ENCODE data around the gene CCDC107.

CCDC107 gene

DNA sequence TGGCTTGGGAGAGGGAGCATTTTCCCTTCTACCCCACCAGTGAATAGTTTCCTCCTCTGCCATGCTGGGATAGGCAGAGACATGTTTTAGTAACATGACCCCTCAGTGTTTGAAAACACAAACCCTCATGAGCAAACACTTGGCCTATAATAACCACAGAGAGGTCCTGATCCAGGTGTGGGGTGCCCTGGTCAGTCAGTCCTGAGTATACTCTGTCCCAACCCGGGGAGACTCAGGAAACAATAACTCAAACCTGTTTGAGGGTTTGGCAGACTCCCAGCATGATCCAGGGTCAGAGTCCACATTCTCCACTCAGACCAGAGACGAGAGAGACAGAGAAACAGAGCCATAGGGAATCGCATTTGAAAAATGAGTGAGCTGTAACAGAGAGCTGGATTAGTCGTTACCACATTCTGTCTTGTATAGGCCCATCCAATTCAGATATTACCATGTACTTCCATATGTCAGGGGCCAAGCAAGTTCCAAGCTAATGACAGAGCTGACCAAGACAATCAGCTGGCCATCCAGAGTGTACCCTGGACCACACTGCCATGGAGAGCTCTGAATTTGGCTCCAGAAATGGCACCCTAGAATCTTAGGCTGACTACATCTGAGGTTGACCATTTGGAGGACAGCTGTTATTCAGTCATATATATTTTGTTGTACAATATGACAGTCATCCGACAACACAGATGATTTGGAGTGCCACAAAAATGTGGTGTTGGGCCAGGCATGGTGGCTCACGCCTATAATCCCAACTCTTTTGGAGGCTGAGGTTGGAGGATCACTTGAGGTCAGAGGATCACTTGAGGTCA lies 11.4 kb downstream of the CCDC107 start:
- TF ChIP-seq ZFX (IDR thresholded peaks at IDR 0.05; ENCODE audit: borderline replicate concordance): no peak
- TF ChIP-seq, protein P1, sequence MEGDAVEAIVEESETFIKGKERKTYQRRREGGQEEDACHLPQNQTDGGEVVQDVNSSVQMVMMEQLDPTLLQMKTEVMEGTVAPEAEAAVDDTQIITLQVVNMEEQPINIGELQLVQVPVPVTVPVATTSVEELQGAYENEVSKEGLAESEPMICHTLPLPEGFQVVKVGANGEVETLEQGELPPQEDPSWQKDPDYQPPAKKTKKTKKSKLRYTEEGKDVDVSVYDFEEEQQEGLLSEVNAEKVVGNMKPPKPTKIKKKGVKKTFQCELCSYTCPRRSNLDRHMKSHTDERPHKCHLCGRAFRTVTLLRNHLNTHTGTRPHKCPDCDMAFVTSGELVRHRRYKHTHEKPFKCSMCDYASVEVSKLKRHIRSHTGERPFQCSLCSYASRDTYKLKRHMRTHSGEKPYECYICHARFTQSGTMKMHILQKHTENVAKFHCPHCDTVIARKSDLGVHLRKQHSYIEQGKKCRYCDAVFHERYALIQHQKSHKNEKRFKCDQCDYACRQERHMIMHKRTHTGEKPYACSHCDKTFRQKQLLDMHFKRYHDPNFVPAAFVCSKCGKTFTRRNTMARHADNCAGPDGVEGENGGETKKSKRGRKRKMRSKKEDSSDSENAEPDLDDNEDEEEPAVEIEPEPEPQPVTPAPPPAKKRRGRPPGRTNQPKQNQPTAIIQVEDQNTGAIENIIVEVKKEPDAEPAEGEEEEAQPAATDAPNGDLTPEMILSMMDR (IDR thresholded peaks at IDR 0.05): no peak
- peak overlapping the region; percentile 32 for H3K27ac ChIP-seq

DNA sequence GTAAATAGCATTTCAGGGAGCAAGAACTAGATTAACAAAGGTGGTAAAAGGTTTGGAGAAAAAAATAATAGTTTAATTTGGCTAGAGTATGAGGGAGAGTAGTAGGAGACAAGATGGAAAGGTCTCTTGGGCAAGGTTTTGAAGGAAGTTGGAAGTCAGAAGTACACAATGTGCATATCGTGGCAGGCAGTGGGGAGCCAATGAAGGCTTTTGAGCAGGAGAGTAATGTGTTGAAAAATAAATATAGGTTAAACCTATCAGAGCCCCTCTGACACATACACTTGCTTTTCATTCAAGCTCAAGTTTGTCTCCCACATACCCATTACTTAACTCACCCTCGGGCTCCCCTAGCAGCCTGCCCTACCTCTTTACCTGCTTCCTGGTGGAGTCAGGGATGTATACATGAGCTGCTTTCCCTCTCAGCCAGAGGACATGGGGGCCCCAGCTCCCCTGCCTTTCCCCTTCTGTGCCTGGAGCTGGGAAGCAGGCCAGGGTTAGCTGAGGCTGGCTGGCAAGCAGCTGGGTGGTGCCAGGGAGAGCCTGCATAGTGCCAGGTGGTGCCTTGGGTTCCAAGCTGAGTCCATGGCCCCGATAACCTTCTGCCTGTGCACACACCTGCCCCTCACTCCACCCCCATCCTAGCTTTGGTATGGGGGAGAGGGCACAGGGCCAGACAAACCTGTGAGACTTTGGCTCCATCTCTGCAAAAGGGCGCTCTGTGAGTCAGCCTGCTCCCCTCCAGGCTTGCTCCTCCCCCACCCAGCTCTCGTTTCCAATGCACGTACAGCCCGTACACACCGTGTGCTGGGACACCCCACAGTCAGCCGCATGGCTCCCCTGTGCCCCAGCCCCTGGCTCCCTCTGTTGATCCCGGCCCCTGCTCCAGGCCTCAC lies 15.3 kb downstream of the CCDC107 start, which contains the start of gene CA9:
Gene CA9 (plus strand): TSS at position 797 of the 893 bp plus-strand sequence. CDS start 32 bp downstream, at position 829.
- H3K27ac ChIP-seq: no peak within 1 kb of the TSS
- TF ChIP-seq ZFX (IDR thresholded peaks at IDR 0.05; ENCODE audit: borderline replicate concordance): no peak

DNA sequence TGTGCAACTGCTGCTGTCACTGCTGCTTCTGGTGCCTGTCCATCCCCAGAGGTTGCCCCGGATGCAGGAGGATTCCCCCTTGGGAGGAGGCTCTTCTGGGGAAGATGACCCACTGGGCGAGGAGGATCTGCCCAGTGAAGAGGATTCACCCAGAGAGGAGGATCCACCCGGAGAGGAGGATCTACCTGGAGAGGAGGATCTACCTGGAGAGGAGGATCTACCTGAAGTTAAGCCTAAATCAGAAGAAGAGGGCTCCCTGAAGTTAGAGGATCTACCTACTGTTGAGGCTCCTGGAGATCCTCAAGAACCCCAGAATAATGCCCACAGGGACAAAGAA lies 15.9 kb downstream of the CCDC107 start:
- no peak overlapping the region for H3K27ac ChIP-seq
- no peak for TF ChIP-seq ZFX (IDR thresholded peaks at IDR 0.05; ENCODE audit: borderline replicate concordance)
- TF ChIP-seq, protein P1 (IDR thresholded peaks at IDR 0.05): no peak

GRCh38 chr9:35675204-35675603 lies 17.1 kb downstream of the CCDC107 start:
- TF ChIP-seq, protein P1 (IDR thresholded peaks at IDR 0.05): no peak
- TF ChIP-seq ZFX (IDR thresholded peaks at IDR 0.05; ENCODE audit: borderline replicate concordance): no peak

DNA sequence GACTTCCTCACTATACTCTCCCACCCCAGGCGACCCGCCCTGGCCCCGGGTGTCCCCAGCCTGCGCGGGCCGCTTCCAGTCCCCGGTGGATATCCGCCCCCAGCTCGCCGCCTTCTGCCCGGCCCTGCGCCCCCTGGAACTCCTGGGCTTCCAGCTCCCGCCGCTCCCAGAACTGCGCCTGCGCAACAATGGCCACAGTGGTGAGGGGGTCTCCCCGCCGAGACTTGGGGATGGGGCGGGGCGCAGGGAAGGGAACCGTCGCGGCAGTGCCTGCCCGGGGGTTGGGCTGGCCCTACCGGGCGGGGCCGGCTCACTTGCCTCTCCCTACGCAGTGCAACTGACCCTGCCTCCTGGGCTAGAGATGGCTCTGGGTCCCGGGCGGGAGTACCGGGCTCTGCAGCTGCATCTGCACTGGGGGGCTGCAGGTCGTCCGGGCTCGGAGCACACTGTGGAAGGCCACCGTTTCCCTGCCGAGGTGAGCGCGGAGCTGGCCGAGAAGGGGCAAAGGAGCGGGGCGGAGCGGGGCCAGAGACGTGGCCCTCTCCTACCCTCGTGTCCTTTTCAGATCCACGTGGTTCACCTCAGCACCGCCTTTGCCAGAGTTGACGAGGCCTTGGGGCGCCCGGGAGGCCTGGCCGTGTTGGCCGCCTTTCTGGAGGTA lies 17.8 kb downstream of the CCDC107 start:
- no peak overlapping the region for H3K27ac ChIP-seq
- TF ChIP-seq, protein P1 (IDR thresholded peaks at IDR 0.05): no peak
- TF ChIP-seq ZFX (IDR thresholded peaks at IDR 0.05; ENCODE audit: borderline replicate concordance): no peak

More at GRCh38 chr9:35675204-35675603, 17.1 kb downstream of the CCDC107 start:
- H3K27ac ChIP-seq: no peak overlapping the region

DNA sequence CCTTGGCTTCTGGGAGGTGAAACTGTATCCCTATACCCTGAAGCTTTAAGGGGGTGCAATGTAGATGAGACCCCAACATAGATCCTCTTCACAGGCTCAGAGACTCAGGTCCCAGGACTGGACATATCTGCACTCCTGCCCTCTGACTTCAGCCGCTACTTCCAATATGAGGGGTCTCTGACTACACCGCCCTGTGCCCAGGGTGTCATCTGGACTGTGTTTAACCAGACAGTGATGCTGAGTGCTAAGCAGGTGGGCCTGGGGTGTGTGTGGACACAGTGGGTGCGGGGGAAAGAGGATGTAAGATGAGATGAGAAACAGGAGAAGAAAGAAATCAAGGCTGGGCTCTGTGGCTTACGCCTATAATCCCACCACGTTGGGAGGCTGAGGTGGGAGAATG lies 21.0 kb downstream of the CCDC107 start:
- no peak overlapping the region for H3K27ac ChIP-seq
- TF ChIP-seq, protein P1 (IDR thresholded peaks at IDR 0.05): no peak
- TF ChIP-seq ZFX (IDR thresholded peaks at IDR 0.05; ENCODE audit: borderline replicate concordance): no peak

GRCh38 chr9:35679766-35680330 lies 21.8 kb downstream of the CCDC107 start:
- H3K27ac ChIP-seq: no peak overlapping the region

More at GRCh38 chr9:35679766-35680330, 21.8 kb downstream of the CCDC107 start:
- TF ChIP-seq ZFX (IDR thresholded peaks at IDR 0.05; ENCODE audit: borderline replicate concordance): no peak
- TF ChIP-seq, protein P1 (IDR thresholded peaks at IDR 0.05): no peak

Data from 22Rv1 (cell line).